GM20431 (cell line): Measurements from ENCODE around the gene RPRD2.

Experiments used
- in situ Hi-C: fragments of 300-500 bp; cut with MseI, MboI; formaldehyde crosslinking; loops from one replicate; pipeline ENCODE4 v1.15.0; 2020; ENCODE audit warnings: low sequenced_read_pairs; ENCODE audit not compliant: unreplicated experiment

The RPRD2 gene

GRCh38 chr1:150511985-150512660 lies 148.2 kb downstream of the RPRD2 start:
- in situ Hi-C loops: no loop called here

- in situ Hi-C loops: no loop called here
Observed at GRCh38 chr1:150512846-150513245, 148.9 kb downstream of the RPRD2 start.

GRCh38 chr1:150513351-150513791 lies 149.4 kb downstream of the RPRD2 start:
- in situ Hi-C loops: no loop called here

DNA sequence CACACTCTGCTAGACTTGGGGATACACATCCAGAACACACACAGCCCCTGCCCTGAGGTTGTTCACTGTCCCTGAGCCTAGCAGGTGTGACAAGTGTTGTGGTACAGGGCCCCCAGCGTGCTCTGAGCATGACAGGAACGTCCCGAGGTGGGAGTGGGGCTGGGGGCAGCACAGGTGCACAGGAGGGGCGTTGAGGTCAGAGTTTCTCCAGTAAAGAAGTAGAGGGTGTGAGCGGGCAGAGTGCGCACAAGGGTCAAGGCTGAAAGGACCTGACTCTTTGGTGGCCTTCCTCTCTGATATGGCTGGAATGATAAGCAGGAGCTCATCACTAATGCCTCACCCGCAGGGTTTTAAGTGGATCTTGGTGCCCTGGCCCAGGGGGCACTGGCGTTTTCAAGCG lies 150.3 kb downstream of the RPRD2 start:
- in situ Hi-C loops: no loop called here

GRCh38 chr1:150514913-150515327 lies 151.0 kb downstream of the RPRD2 start:
- in situ Hi-C loops: no loop called here

- in situ Hi-C loops: no loop called here
Observed at GRCh38 chr1:150515328-150516049, 151.5 kb downstream of the RPRD2 start, which contains the start of gene FALEC. TSS of gene FALEC (plus strand) at chr1:150515752.

GRCh38 chr1:150516050-150516591 lies 152.2 kb downstream of the RPRD2 start:
- in situ Hi-C loops: no loop called here

- in situ Hi-C loops: no loop called here
Observed at GRCh38 chr1:150516616-150517015, 152.7 kb downstream of the RPRD2 start.

DNA sequence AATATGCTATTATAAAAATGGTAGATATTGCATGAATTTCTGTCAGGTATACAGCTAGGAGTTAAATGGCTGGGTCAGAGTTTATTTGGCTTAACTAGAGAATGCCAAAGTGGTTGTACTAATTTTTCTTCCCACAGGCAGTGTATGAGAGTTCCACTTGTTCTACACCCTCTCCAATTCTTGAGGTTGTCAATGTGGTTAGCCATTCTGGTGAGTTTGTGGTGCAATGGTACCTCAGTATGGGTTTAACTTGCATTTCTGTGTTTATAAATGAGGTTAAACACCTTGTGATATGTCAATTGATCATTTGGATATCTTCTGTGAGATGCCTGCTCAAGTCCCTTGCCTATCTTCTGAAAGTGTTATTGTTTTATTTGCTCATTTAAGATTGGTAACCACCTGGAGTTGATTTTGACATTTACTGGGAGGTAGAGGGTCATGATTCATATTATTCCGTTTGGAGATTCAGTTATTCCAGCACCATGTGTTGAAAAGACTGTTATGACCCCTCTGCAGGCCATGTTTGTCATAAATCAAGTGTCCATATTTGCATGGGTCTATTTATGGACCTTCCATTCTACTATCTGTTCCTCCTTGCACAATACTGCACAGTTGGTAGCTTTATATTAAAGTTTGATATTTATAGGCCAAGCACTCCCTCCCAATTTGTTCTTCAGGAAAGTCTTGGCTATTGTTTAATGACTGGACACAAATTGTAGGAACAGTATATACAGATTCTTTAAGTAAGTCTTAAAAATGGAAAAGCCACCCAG lies 157.4 kb downstream of the RPRD2 start:
- in situ Hi-C loops: no loop called here

DNA sequence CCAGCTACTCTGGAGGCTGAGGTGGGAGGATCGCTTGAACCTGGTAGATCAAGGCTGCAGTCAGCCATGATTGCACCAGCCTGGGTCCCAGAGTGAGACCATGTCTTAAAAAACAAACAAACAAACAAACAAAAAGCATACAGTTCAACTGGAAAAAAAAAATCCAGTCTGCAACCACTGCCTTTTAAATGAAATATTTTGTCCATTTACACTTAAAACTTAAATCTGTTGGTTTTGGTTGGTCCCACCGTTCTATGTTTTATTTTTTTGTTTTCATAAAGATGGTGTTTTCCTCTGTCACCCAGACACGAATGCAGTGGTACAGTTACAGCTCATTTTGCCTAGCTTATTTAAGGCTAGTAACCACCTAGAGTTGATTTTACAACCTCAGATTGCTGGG lies 161.4 kb downstream of the RPRD2 start:
- in situ Hi-C loops: loop anchor here (25.0 kb wide), 1 partner anchor 263 kb away; the partner anchor contains the start of genes APH1A, C1orf54 and CA14
